ENCODE results near the gene CADM1. TPM values are rescaled to one million over a fixed set of nuclear protein-coding genes. Genes with fewer than 3 reads are reported as not detected.

CADM1 gene
- total and polyA plus RNA-seq, 8 donors = 6.3 to 38.8 (median 24.5) TPM

DNA sequence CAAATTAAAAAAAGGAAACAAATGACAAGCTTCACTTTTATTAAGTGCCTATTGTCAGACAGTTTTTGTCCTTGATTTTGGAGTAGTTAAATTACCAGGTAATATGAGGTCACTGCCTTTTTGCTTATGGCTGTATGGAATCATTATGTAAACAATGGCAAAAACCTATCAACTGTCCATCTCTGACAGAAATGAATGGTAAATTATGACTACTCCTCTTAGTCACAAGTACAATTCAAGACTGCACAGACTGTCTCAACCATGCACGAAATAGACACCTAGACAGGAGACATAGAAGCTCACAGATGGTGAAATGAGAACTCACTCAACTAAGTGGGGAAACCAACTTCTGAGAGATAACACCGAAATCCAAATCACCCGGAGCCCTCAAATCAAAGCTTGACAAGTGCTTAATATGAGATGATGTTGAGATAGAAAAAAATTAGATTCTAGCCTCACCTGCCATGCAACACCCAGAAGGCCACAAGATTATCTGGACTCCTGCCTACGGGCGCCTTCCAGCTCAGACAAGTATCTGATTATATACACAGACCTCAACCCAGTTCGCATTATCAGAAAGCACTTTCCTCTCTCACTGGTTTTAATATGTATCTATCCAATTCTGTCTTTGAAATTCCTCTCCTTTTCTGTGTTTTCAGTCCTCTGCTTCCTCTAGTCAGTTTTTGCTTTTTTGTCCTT lies 199.3 kb downstream of the CADM1 start:
- no peak for TF ChIP-seq CTCF (IDR thresholded peaks at IDR 0.05)
- ATAC-seq (no peak), FAIRE-seq (no peak), DNase-seq (no peak)
- H3K4me1 ChIP-seq = no peaks in the 10 kb centered on the region
- no peak overlapping the region for H3K27ac ChIP-seq
- no peak overlapping the region for H3K4me3 ChIP-seq
- no peaks in the 10 kb centered on the region for H3K36me3 ChIP-seq
- 72 to 91% methylated on average over 6 of the region's 6 CpGs for WGBS, 2 donors
- H3K9me3 ChIP-seq = no peaks in the 10 kb centered on the region
- intact Hi-C loops (cut with DNase I) = no loop called here
- H3K27me3 ChIP-seq = no peaks in the 10 kb centered on the region

- TF ChIP-seq CTCF (IDR thresholded peaks at IDR 0.05) = no peak
- WGBS, 2 donors = 62 to 65% methylated on average over 2 of the region's 2 CpGs
- Histone ChIP-seq H3K4me1 (no peaks in the 10 kb centered on the region), H3K27me3 (no peaks in the 10 kb centered on the region), H3K27ac (no peak overlapping the region), H3K9me3 (no peaks in the 10 kb centered on the region), H3K36me3 (no peaks in the 10 kb centered on the region), H3K4me3 (no peak overlapping the region)
- DNase-seq (no peak), ATAC-seq (no peak), FAIRE-seq (no peak)
- intact Hi-C loops (cut with DNase I) = no loop called here
Observed at GRCh38 chr11:115303929-115304531, 200.2 kb downstream of the CADM1 start.

DNA sequence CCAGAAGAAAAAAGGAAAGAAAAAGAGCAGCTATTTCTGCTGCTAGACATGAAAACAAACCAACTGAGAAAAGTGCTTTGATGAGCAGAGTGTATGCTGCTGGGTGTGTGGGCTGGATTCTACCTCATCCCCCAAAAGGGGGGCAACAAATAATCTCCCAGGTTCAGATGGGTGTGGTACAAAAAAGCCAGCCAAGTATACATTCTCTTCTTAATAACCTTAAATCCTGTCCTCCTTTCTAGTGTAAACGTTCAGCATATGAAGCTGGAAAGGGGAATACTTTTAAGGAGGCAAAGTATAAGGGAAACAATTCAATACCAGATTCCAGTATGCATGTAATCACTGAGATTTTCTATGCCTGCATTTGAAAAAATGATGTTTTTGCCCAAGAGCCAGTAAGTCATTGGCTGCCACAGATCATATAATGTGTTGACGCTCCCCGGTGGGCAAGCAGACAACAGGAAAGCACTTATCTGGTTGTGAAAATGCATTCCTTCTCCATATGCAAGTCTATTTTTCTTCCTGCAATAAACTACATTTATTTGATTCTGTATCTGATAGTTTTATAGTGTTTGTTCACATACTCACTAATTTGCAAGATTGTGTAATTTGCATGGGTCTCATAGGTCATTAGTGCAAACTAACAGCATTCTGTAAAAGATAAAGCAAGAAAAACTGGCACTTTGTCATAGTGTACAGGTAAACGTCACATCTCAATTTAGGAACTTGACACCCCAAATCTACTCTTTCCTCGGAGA lies 201.1 kb downstream of the CADM1 start:
- Histone ChIP-seq H3K9me3 (no peaks in the 10 kb centered on the region), H3K36me3 (no peaks in the 10 kb centered on the region), H3K27ac (no peak overlapping the region), H3K4me1 (no peaks in the 10 kb centered on the region), H3K4me3 (no peak overlapping the region), H3K27me3 (no peaks in the 10 kb centered on the region)
- intact Hi-C loops (cut with DNase I) = no loop called here
- WGBS, 2 donors = 60 to 68% methylated on average over 5 of the region's 5 CpGs
- no peak for FAIRE-seq
- no peak for DNase-seq
- TF ChIP-seq CTCF (IDR thresholded peaks at IDR 0.05) = no peak
- ATAC-seq = no peak

- DNase-seq (no peak), ATAC-seq (no peak), FAIRE-seq (no peak)
- Histone ChIP-seq H3K27me3 (no peaks in the 10 kb centered on the region), H3K27ac (no peak overlapping the region), H3K9me3 (no peaks in the 10 kb centered on the region), H3K4me3 (no peak overlapping the region), H3K36me3 (no peaks in the 10 kb centered on the region), H3K4me1 (no peaks in the 10 kb centered on the region)
- 70 to 78% methylated on average over 5 of the region's 5 CpGs for whole genome bisulfite sequencing, 2 donors
- TF ChIP-seq CTCF (IDR thresholded peaks at IDR 0.05) = no peak
- intact Hi-C loops (cut with DNase I) = no loop called here
Observed at GRCh38 chr11:115300660-115301428, 203.4 kb downstream of the CADM1 start.
